ENCODE results near the gene CAPN5. TPM values are rescaled to one million over a fixed set of nuclear protein-coding genes. Genes with fewer than 3 reads are reported as not detected.

The CAPN5 gene
- polyA plus RNA-seq, 2 of the 4 experiments (the other 2 are of a cell fraction): 9.4 to 12.9 TPM

DNA sequence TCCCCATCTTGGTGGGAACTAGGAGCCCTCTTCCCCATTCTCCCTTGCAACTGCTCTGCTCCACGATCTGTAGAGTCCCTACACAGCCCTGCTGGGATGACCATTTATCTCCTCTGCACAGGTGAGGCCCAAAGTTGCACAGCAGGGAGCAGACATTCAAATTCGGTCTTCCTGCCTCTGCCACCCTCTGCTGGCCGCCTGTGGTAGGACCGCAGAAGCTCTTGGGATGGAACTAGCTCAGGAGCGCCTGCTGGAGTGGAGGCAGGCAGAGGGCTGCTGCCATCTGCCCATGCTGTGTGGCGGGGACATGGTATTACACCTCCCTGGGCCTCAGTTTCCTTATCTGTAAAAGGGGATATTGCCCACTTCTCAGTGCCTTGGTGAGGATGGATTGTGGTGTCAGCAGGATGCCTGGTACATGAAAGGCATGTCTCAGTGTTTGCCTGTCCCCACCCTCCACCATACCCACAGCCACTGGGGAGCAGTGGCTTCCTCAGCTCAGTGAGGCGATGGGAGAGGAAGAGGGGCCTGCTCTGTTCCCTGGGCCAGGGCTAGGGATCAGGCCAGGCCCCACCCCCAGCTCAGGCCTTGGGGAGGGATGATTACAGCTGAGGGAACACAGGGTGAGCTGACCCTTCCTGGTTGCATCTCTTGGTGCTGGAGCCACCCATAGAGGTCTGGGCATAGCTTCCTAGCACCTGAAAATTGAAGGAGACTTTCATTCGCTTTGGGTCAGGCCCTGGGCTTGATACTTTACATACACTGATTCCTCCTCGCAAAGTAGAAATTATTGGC is 24.6 kb downstream of the CAPN5 start:
- CTCF ChIA-PET: interaction anchor here (0.5 to 11.6 kb wide), 49 partner anchors 10 to 641 kb away, joined by 3 to 290 read pairs (median 4); partner anchors contain the start of genes B3GNT6, CAPN5, MYO7A and OMP
- DNase-seq (ENCODE audit: low read depth in 1 of 2, low spot score in 1 of 2): peak; percentile 85 to 90
- ATAC-seq: peak; percentile 89 to 95
- peak; percentile 95 for TF ChIP-seq CTCF (IDR thresholded peaks at IDR 0.05)
- peak; percentile 95 to 96 for TF ChIP-seq RAD21 (conservative IDR thresholded peaks at IDR 0.05 in 1 of 2, IDR thresholded peaks at IDR 0.05 in 1 of 2)
- TF ChIP-seq FOXS1 (CRISPR knock-in tag; IDR thresholded peaks at IDR 0.05): no peak
- TF ChIP-seq CHD4 (IDR thresholded peaks at IDR 0.05; ENCODE audit: borderline replicate concordance): no peak
- TF ChIP-seq SMC3 (IDR thresholded peaks at IDR 0.05): peak; percentile 98
- no peak for TF ChIP-seq MAFK (IDR thresholded peaks at IDR 0.05; ENCODE audit: partially characterized antibody)
- TF ChIP-seq JUN (IDR thresholded peaks at IDR 0.05): no peak
- TF ChIP-seq, protein P1, sequence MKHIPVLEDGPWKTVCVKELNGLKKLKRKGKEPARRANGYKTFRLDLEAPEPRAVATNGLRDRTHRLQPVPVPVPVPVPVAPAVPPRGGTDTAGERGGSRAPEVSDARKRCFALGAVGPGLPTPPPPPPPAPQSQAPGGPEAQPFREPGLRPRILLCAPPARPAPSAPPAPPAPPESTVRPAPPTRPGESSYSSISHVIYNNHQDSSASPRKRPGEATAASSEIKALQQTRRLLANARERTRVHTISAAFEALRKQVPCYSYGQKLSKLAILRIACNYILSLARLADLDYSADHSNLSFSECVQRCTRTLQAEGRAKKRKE (CRISPR knock-in tag; IDR thresholded peaks at IDR 0.05; ENCODE audit: low read depth): no peak
- POLR2A ChIA-PET: interaction anchor here (1.0 to 1.9 kb wide), 3 partner anchors 11 to 44 kb away, joined by 3 to 10 read pairs (median 9); partner anchors contain the start of gene CAPN5
- Histone ChIP-seq H3K4me1 (peaks cover 6% of the 10 kb centered on the region; the same call in 1 of the 3 replicates), H3K4me3 (no peak overlapping the region), H3K27ac (no peak overlapping the region), H3K4me2 (no peak overlapping the region), H3K9me3 (no peaks in the 10 kb centered on the region)
- peak; percentile 54 for FAIRE-seq
- WGBS (ENCODE audit: missing lambda C conversion rate): 22% methylated on average over 9 of the region's 9 CpGs

DNA sequence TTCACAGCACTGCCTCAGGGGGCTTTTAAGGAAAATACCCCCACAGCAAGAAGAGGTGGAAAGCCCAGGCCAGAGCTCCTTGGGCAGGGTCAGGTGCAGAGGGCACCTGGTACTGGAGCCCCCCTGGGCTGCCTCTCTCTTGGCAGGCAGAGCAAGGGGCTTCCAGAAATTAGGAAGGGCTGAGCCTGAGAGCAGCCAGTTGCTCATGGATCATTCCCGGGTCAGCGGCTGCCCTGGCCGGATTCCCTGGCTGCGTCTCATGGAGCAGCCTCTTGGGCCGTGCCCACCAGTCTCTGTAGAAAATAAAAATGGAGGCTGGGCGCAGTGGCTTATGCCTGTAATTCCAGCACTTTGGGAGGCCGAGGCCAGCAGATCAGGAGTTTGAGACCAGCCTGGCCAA is 25.6 kb downstream of the CAPN5 start:
- ChIA-PET CTCF (interaction anchor here (0.8 to 11.6 kb wide), 16 partner anchors 11 to 358 kb away, joined by 3 to 290 read pairs (median 32); partner anchors contain the start of genes CAPN5, MYO7A and OMP), POLR2A (interaction anchor here (1.9 kb wide), 1 partner anchor 45 kb away, joined by 10 read pairs; no protein-coding TSS in a partner anchor)
- Histone ChIP-seq H3K9me3 (no peaks in the 10 kb centered on the region), H3K27ac (no peak overlapping the region), H3K4me1 (peaks cover 6% of the 10 kb centered on the region; the same call in 1 of the 3 replicates), H3K4me2 (no peak overlapping the region), H3K4me3 (no peak overlapping the region)
- TF ChIP-seq RARB (CRISPR knock-in tag; IDR thresholded peaks at IDR 0.05) (no peak), USF2 (IDR thresholded peaks at IDR 0.05) (no peak), MAFK (IDR thresholded peaks at IDR 0.05; ENCODE audit: partially characterized antibody) (no peak), ZSCAN20 (CRISPR knock-in tag; IDR thresholded peaks at IDR 0.05) (no peak), POLR2A (IDR thresholded peaks at IDR 0.05; ENCODE audit: low read length) (no peak), REST (IDR thresholded peaks at IDR 0.05) (no peak)
- WGBS (ENCODE audit: missing lambda C conversion rate): 75% methylated on average over 7 of the region's 7 CpGs
- FAIRE-seq (no peak), ATAC-seq (no peak), DNase-seq (ENCODE audit: low read depth in 1 of 2, low spot score in 1 of 2) (no peak)
